Measurements from ENCODE around the gene STXBP1. TPM values are rescaled to one million over a fixed set of nuclear protein-coding genes. Genes with fewer than 3 reads are reported as not detected.

Gene STXBP1
- total RNA-seq, 1 experiment from 2014 or later, result 40.6 TPM

DNA sequence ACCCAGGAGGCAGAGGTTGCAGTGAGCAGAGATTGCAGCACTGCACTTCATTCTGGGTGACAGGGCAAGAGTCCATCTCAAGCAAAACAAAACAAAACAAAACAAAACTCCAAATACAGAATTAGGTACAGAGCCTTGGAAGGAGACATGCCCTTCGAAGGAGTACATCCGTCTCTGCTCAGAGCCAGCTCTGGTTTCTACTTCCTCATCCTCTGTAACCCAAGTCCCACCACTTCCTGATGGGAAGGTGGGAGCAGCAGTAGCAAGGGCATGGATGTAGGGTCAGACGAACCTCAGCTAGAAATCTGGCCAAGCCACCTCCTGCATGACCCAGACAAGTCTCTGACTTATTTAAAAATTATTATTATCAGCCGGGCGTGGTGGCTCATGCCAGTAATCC, 16.5 kb upstream of the STXBP1 start:
- ATAC-seq (no peak), DNase-seq (ENCODE audit: low read depth, low spot score) (no peak)
- H2AFZ ChIP-seq (ENCODE audit: low read depth, low read length, poor library complexity, severe bottlenecking), result no peak overlapping the region
- H3K9ac ChIP-seq (ENCODE audit: low read length), result no peak overlapping the region
- no peak overlapping the region for H3K4me2 ChIP-seq (ENCODE audit: low read length)
- ChIA-PET POLR2A (interaction anchor here (1.4 kb wide), 1 partner anchor 17 kb away, joined by 3 read pairs; no protein-coding TSS in a partner anchor), RAD21 (ENCODE audit: low non-redundant PET in 1 of 2, low total read pairs in 2 of 2, uncharacterized antibody in 2 of 2, unreplicated experiment in 2 of 2) (no interaction called here), CTCF (no interaction called here)
- intact Hi-C loops (cut with micrococcal nuclease), result no loop called here
- H3K4me3 ChIP-seq (replicated peaks in 1 of 2; ENCODE audit: low read depth in 1 of 2, low read length in 2 of 2), result no peak overlapping the region
- no peaks in the 10 kb centered on the region for H3K79me2 ChIP-seq (ENCODE audit: insufficient read depth, low read length)
- no peaks in the 10 kb centered on the region for H3K27me3 ChIP-seq (ENCODE audit: insufficient read depth, low read length)
- H3K27ac ChIP-seq (ENCODE audit: low read depth, low read length), result no peak overlapping the region
- no peaks in the 10 kb centered on the region for H3K4me1 ChIP-seq (ENCODE audit: control insufficient read depth in 1 of 2, insufficient read depth in 2 of 2, low read length in 2 of 2)
- no TSS peak for BruUV-seq (replicated peaks)
- no peaks in the 10 kb centered on the region for H4K20me1 ChIP-seq (ENCODE audit: insufficient read depth)
- TF ChIP-seq ELF1 (IDR thresholded peaks at IDR 0.05; ENCODE audit: borderline replicate concordance, low read depth) (no peak), CEBPB (IDR thresholded peaks at IDR 0.05; ENCODE audit: low read depth) (no peak), CBX3 (IDR thresholded peaks at IDR 0.05; ENCODE audit: low read depth) (no peak), TCF7L2 (IDR thresholded peaks at IDR 0.05; ENCODE audit: borderline replicate concordance, extremely low read depth, insufficient read depth, insufficient read length) (no peak), RAD21 (IDR thresholded peaks at IDR 0.05; ENCODE audit: low read depth) (no peak)
- TF ChIP-seq, protein P1, sequence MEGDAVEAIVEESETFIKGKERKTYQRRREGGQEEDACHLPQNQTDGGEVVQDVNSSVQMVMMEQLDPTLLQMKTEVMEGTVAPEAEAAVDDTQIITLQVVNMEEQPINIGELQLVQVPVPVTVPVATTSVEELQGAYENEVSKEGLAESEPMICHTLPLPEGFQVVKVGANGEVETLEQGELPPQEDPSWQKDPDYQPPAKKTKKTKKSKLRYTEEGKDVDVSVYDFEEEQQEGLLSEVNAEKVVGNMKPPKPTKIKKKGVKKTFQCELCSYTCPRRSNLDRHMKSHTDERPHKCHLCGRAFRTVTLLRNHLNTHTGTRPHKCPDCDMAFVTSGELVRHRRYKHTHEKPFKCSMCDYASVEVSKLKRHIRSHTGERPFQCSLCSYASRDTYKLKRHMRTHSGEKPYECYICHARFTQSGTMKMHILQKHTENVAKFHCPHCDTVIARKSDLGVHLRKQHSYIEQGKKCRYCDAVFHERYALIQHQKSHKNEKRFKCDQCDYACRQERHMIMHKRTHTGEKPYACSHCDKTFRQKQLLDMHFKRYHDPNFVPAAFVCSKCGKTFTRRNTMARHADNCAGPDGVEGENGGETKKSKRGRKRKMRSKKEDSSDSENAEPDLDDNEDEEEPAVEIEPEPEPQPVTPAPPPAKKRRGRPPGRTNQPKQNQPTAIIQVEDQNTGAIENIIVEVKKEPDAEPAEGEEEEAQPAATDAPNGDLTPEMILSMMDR (IDR thresholded peaks at IDR 0.05 in 2 of 3, conservative IDR thresholded peaks at IDR 0.05 in 1 of 3; ENCODE audit: borderline replicate concordance in 1 of 3, insufficient read depth in 1 of 3, low read depth in 2 of 3, low read length in 2 of 3), result no peak
- TF ChIP-seq, protein P2, sequence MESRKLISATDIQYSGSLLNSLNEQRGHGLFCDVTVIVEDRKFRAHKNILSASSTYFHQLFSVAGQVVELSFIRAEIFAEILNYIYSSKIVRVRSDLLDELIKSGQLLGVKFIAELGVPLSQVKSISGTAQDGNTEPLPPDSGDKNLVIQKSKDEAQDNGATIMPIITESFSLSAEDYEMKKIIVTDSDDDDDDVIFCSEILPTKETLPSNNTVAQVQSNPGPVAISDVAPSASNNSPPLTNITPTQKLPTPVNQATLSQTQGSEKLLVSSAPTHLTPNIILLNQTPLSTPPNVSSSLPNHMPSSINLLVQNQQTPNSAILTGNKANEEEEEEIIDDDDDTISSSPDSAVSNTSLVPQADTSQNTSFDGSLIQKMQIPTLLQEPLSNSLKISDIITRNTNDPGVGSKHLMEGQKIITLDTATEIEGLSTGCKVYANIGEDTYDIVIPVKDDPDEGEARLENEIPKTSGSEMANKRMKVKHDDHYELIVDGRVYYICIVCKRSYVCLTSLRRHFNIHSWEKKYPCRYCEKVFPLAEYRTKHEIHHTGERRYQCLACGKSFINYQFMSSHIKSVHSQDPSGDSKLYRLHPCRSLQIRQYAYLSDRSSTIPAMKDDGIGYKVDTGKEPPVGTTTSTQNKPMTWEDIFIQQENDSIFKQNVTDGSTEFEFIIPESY (IDR thresholded peaks at IDR 0.05; ENCODE audit: extremely low read depth, insufficient replicate concordance, low read length), result no peak
- TF ChIP-seq, protein P3, sequence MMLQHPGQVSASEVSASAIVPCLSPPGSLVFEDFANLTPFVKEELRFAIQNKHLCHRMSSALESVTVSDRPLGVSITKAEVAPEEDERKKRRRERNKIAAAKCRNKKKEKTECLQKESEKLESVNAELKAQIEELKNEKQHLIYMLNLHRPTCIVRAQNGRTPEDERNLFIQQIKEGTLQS (IDR thresholded peaks at IDR 0.05), result no peak
- H3K9me3 ChIP-seq (ENCODE audit: control insufficient read depth in 1 of 2, insufficient read depth in 1 of 2, low read depth in 1 of 2, low read length in 2 of 2), result no peaks in the 10 kb centered on the region
- H3K9me2 ChIP-seq (ENCODE audit: insufficient read depth), result no peaks in the 10 kb centered on the region
- H3K36me3 ChIP-seq (ENCODE audit: control insufficient read depth in 1 of 2, insufficient read depth in 2 of 2, low read length in 2 of 2), result no peaks in the 10 kb centered on the region
